Measurements from ENCODE around the gene CD151.

The CD151 gene

DNA sequence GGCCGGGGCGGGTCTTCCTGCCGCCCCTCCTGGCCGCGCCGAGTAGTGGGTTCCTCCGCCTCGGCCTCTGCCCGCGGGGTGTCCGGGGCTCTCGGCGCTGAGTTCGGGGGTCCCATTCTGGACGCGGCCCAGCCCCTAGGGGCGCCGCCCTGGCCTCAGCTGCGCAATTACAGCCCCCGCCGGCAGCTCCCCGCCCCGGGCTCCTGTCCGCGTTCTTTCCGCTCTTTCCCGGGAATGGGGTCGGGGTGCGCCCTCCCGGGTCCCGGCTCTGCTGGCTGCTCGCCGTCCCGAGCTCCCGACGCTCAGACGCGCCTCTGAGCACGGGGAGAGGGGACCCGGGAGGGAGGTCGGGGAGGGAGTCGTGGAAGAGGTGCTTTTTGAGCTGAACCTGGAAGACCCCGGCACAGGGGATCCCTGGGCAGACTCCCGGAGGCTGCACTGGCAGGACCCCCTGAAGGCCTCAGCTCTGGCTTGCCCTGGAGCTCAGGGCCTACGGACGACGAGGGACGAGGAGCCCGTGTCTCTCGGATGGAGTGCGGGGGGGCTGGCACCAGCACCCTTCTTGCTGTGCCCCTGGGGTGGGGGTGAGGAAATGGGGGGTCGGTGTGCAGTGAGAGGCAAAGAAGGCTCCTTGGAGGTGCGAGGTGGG is 10.5 kb downstream of the CD151 start:
- DNase-seq (ENCODE audit: low read depth in 2 of 2): no peak

DNA sequence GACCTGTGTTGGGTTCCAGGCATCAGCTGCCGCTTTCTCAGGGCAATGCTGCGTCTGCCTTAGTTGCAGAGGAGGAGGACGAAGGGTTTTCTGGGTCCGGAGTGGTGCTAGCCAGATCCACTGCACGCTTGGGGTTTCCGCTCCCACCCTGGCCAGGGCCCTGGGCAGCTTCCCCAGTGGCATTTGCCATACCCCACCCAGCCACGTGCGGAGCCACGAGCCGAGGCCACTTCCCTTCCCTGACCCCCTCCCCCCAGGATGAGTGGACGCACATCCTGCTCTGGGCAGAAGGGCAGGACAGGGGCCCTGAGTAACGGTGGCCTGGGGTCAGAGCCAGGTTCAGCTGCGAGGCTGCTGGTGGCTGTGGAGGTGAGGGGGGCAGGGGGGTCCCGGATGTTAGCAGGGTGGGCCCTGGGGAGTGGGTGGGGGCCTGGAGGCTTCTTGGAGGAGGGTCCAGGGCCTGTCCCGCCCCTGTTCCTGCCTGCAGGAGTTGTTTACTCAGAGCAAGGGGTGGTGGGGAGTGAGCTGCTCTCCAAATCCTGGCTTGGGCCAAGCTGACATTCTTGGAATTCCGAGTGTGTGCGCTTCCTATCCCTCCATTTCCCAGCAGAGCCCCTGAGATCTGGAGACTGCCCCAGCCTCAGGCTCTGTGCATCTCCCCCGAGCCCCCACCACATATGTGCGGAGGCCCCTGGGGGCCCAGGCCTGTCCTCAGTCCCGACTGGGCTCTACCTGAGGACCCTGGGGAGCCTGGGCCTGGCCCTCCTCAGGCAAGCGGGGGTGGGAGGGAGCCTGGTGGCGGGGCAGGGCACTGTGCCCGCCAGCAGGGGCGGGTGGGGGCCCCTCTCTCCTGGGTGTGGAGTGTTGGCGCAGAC is 11.3 kb downstream of the CD151 start:
- no peak for DNase-seq (ENCODE audit: low read depth in 2 of 2)

DNA sequence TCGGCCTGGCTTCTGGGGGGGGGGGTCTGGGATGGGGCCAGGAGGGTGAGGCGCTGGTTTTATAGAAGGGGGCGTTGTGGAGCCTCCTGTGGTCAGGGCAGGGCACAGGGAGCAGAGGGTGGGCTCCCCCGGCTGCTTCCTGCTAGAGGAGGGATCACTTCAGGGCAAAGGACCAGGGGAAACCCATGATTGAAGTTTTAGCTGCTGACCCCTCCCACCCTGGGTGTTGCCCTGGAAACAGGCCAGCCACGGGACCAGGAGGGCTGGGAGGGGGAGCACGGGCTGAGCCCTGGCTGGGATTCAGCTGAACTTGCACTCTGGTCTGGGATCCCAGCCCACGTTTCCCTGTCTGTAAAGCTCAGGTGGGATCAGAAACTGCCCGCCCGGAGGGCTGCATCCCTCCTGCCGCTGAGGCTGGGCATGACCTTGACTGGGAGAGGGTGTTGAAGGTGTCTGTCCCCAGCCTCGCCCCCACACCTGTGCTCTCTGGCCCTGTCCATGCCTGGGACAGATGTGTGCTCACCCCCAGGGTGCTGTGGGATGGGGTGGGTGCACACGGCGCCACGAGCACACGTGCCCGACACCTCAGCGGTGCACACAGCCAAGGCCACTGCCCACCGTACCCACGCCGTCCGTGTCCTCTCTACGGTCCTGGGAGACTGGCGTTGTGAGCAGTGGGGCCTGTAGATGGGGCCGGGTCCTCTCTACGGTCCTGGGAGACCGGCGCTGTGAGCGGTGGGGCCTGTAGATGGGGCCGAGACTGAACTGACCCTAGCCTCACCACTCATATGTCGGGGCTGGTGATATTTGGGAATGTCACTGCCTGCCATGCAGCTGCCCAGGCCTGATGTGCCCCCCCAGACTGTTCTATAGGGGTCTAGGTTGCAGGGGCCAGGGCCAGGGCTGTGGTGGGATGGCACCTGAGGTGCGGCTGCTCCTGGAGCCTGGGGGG is 12.2 kb downstream of the CD151 start:
- no peak for DNase-seq (ENCODE audit: low read depth in 2 of 2)

DNA sequence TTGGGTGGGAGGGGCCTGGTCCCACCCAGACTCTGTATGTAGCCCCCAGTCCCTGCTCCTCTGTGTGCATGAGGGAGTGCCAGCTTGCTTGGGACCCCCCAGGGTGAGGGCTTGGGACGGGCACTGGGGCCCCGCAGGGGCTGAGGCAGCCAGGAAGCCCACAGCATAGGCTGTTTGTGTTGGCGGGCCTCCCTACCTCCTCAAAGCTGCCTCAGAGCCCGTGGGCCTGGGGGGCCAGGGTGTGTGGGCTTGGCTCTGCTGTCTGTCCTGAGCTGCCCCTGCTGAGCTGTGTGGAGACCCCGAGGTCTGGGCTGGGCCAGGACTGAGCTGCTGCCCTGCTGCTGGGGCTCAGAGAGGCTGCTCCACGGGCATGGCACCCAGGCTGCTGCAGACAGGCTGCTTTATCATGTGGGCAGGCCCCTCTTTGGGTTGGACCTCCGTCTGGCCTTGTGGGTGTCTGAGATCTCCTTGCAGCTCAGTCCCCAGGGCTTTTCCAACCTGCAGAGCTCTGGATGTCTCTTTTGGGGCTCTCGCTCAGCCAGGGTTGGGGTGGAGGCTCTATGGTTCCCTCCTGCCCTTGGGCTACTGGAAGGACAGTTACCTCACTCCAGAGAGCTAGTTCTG is 13.2 kb downstream of the CD151 start:
- DNase-seq (ENCODE audit: low read depth in 2 of 2): no peak

DNA sequence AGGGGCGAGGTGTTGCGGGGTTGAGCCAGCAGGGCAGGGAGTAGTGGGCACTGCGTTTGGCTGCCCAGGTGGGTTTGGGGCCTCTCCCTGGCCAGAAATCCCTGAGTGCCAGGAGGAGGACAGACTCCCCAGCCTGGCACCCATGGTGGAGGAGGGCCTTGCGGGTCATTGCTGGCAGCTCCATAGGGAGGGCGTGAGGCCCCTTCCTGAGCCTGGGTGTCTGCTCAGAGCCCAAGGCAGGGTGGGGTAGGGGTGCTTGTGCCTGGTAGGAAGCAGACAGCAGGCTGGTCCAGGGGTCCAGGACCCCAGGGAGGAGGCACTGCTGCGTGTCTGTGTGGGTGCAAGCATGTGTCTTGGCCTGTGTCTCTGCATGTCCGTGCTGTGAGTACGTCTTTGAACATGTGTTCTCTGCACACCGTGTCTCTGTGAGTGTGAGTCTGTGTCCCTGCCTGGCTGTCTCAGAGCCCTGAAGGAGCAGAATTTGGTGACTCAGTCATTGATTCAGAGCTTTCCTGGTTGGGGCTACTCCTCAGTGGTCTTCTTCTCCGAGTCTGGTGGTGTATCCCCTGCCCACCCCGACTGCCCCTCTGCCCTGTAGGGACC is 13.8 kb downstream of the CD151 start:
- no peak for DNase-seq (ENCODE audit: low read depth in 2 of 2)

DNA sequence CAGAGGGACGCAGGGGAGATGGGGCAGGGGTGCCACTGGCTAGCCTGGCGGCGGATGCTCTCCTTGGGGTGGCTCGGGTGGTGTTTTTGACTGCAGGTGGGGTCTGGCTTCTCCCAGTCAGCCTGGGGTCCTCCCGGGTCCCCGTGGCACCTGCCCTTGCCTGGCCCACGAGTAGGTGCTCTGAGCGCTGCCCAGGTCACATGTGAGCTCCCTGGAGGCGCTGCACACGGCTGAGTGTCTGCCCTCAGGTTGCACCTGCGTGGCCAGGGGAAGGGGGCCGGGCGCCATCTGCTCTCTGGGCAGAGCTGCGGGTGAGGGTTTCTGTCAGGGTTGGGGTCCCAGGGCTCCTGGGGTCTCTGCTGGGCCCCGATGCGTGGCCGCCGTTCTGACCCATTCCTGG is 15.1 kb downstream of the CD151 start:
- no peak for DNase-seq (ENCODE audit: low read depth in 2 of 2)

DNA sequence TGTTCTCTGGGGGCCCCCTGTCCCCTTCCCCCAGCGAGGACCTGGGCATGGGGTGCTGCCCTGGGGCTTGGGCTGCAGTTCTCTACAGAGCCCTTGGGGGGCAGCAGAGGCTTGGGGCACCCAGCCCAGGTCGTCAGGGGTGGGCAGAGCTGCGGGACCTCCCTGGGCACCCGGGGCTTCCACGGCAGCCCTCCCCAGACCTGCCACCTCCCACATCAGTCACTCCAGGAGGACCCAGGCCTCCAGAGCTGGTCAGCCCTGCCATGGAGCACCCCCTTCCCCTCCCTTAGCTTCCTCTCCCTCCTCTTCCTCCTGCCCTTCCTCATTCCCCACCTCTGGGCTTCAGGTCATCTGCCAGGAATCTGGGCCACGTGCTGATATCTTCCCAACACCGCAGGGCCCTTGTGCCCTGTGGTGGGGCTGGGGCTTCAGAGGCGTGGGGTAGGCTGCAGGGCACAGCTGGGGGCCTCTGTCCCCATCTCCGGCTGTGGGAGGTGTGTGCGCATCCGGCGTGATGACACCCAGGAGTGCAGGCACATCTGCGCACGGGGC is 15.7 kb downstream of the CD151 start:
- peak; percentile 21 to 28 for DNase-seq (ENCODE audit: low read depth in 2 of 2)

DNA sequence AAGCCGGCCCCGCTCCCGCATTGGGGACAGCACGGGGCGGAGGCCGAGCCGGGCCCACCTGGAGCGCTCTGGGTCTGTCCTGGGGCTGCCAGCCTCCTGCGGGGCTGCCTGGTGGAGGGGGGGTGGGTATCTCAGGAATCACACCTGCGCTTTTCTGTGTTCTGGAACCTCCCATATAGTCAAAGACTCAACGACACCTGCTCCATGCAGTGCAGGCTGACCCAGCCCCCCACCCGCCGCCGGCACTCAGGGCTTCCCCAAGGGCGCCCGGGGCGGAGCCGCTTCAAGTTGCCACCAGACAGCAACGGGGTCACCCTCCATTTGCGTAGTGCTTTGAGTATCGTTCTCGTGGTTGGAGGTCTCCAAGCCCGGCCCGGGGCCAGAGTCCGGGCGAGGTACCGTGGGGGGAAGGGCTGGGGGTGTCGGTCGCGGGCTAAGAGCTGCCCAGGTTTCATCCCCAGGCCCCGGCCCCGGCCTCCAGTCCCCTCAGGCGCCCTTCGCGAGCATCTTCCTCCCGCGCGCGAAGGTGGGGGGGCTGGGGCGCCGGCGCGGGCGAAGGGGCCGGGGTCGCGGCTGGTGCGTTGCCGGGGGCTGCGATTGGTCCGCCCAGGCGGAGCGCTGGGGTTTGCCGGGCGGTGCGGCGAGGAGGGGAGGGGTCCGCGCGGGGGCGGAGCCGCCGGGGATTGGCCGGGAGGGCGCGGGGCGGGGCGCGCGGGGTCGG is 16.5 kb downstream of the CD151 start:
- no peak for DNase-seq (ENCODE audit: low read depth in 2 of 2)

DNA sequence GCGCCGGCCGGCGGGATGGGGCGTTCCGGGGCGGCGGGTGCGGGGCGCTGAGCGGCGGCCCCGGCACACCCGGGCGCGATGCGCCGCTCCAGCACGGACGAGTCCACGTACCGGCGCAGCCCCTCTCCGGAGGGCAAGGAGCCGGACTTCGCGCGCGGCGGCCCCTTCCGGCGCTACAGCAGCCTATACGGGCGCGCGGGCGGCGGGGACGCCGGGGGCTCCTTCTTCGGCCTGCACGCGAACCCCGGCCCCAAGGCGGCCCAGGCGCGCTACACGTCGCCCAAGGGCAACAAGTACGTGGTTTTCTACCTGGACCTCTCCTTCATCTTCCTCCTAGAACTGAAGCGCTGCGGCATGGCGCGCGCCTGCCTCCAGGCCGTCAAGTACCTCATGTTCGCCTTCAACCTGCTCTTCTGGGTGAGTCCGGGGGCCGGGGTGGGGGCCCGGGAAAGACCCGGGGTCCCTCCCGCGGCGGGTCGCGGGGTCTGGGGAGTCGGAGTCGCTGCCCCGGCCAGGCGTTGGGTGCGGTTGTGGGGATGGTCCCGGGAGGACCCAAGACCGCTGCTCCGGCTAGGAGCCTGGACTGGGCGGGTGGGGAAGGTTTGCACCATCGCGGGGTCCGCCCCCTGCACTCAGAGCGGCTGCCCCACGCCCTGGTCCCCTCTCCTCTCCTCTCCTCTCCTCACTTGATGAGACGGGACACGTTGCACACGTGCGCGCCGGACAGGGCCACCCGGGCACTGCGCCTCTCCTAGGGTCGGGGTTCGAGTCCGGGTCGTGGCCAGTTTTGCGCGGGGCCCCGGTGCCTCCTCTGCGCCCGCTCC is 17.4 kb downstream of the CD151 start:
- DNase-seq (ENCODE audit: low read depth in 2 of 2): no peak

DNA sequence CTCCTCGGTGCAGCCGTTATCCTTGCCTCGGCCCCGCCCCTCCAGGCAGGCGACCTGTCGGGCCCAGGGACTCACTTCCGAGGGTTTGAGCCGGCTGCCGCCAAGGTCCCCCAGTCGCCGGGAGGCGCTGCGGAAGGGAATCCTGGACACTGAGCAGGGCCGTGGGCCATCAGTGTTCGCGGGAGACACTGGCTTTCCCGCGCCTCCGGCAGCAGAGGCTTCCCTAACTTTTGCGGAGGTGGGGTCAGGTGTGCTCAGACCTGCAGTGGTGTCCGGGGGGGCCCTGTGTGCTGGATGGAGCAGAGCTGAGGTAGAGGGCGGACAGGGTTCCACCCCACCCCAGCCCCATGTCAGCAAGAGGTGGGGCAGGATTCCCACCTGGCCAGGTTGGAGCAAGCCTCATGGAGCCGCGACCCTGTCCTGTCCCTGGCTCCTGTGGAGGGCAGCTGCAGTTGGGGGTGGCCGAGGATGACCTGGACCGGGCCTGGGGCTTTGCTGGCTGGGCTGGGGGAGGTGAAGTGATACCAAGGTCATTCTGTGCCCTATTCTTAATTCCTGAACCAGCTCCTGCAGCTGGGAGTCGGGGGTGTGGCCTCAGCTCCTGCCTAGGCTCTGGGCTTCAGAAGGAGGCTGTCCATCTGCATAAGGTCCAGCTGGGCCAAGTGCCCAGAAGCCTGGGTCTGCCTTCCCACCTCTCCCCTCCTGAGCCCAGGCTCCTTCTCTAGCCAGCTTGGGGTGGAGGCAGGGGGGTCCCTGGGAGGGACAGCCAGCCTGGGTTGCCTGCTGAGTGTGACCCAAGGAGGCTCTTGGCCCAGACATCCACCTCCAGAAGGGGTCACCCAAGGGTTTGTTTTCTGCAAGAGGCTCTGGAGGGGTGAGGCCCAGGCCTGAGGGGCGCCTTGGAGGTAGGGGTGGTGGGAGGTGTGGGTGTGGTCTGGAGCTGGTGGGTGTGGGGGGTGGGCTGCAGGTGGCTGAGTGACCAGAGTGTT is 18.3 kb downstream of the CD151 start:
- no peak for DNase-seq (ENCODE audit: low read depth in 2 of 2)

DNA sequence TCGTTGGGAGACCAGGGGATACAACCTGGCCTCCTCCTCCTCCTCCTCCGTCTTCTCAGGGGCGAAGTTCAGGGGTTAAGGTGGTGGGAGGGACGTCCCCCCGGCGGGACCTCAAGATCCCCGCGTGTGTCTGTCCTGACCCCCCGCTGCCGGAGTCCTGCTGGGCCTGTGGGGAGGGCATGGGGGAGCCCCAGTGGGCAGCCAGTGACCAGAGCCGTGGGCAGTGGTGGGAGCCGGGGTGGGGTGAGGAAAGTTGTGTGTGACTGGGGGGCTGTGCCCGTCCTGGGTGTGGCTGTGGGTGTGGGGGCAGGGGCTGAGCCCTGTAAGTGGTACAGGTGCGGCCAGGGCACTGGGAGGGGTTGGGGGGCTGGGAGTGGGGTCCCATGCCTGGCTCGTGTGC is 20.0 kb downstream of the CD151 start:
- DNase-seq (ENCODE audit: low read depth in 2 of 2): no peak

DNA sequence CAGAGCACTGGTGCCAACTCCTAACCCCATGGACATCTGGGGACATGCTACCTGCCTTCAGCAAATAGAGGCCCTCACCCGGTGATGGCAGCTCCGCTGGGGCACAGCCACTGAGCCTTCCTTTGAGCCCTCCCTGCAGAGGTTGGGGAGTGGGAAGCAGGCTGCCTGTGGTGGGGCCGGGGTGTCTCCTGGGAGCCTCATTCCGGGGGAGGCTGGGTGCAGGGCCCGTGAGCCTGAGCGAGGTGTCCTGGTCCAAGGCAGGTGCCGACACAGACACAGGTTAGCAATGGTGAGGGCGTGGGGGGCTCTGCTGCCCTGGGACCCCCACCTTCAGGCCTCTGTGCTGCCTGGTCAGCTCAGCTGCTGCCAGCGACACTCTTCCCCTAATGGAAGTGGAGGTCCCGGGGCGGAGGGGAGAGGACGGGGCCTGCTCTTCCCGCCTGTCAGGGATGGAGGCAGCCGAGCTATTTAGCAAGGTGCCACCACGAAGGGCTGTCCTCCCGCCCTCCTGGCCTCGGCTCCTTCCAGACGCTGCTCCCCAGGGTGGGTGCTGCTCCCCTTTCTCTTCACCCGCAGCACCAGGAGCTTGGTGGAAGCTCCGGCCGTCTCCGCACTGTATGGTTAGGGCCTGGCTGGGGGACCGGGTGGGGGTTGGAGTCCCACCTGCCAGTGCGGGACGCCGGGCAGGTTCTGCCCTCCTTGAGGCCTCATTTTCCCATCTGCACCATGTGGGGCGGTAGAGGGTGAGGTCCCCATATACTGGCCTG is 21.1 kb downstream of the CD151 start:
- DNase-seq (ENCODE audit: low read depth in 2 of 2): no peak

DNA sequence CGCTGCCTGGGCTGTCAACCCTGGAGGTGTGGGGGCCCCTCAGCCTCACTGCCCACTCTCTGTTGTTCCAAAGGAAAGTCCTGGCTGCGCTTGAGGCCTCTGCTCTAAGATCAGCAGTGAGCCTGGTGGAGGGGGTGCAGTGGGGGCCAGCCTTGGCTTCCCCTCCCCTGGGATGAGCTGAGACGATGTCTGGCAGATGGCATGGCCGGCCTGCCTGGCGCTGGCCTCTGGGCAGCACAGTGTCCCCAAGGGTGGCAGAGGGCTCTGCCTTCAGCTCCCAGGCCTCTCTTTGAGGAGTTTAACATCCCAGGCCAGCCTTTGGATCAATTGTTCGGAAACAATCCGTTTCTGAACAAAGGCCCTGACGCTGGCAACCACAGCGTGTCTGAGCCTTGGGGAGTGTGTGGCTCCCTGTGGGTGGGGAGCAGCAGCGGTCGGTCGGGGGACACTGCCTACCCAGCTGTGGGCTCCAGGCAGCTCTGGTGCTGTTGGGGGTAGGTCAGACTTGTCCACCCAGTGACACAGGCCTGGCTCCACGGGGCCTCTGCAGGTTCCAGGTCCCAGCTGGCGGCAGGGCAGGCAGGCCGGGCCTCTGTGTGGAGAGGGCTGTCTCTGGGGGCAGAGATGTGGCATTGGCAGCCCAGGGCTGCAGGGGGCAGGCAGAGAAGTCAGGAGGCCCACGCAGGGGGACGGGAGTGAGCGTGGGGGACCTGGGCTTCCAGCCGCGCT is 22.0 kb downstream of the CD151 start:
- no peak for DNase-seq (ENCODE audit: low read depth in 2 of 2)

DNA sequence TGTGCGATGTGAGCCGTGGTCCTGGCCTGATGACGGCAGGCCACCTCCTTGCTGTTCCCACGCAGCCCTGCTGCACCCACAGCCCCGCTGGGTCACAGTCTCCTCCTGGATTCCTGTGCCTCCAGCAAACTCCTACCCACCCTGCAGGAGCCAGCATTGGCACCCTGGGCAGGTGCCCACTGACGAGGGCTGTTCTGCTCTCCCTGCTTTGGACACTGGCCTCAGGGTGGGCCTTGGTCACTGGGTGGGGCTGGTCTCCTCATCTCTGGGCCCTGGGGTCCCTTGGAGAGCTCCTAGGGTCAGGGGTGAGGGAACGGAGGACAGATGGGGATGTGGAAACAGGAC is 22.6 kb downstream of the CD151 start:
- DNase-seq (ENCODE audit: low read depth in 2 of 2): no peak

DNA sequence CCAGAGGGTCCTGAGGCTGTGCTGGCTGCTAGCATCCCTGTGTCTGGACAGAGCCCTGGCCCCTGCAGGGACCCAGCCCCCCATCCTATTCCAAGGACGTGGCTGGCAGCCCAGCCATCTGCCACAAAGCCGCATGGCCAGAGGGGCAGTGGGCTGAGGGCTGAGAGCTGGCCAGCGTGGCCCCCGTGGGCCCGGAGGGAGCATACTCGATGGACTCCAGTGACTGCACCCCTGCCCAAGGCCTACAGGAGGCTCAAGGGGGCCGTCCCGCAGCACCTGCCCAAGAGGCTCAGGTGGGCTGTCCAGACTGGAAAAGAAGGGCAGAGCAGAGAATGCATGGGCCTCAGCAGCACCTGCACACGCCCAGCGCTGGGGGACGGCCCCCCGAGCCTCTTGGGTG is 23.0 kb downstream of the CD151 start:
- no peak for DNase-seq (ENCODE audit: low read depth in 2 of 2)

DNA sequence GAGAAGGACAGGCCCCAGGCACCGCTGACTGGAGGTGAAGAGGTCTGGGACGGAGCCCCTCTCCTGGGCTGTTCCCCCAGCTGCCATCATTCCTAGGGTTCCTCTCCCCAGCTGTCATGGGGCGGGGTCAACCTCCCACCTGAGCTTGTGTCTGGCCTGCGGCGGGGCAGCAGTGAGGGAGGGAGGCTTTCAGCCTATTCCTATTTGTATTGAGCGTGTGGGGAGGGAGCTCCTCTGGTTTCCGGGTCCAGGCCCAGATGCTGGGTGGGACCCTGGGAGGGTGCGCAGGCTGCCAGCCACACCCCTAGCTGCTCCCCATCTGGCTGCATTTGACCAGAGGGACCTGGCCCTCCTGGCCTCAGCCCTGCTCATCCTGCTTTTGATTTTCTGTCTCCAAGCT is 23.6 kb downstream of the CD151 start:
- no peak for DNase-seq (ENCODE audit: low read depth in 2 of 2)

All from activated CD8-positive, alpha-beta memory T cell treated with anti-CD3 and anti-CD28 coated beads for 4 hours (primary cell).